GM13976 (cell line): ENCODE results near the gene KLF7.

ENCODE experiments used
- DNase-seq: peaks from one replicate; pipeline ENCODE4 v3.0.0; 2012; ENCODE audit warnings: low spot score
- in situ Hi-C: fragments of 300-500 bp; cut with MboI; formaldehyde crosslinking; loops from one replicate; pipeline ENCODE4 v1.12.0; 2022; ENCODE audit warnings: low sequenced_read_pairs, mixed read lengths, inconsistent platforms; ENCODE audit not compliant: unreplicated experiment
- TF ChIP-seq, protein P1 (sequence below): IDR thresholded peaks from 2 replicates; pipeline ENCODE4 v1.5.1; 2012; ENCODE audit warnings: borderline replicate concordance, mild to moderate bottlenecking; ENCODE audit not compliant: insufficient read depth; ENCODE audit errors: extremely low read depth, missing control alignments, control extremely low read depth

KLF7 gene

DNA sequence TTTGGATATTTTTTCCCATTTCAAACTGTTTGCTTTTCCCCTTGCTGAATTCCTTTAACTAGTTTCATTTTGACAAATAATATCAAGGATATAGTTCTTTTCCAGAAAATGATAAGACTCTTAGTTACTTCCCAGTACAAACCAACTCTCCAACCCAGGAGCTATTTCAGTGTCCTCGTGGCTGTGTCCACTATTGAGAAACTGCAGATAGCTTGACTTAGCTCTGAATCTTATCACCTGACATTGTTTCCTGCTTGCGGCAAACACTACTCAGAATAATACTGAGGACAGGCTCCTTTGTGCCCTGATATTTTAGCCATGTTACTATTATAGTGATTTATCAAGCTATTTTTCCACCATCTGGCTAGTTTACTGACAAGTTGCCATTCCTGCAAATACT is 74.6 kb downstream of the KLF7 start:
- in situ Hi-C loops: no loop called here
- TF ChIP-seq, protein P1, sequence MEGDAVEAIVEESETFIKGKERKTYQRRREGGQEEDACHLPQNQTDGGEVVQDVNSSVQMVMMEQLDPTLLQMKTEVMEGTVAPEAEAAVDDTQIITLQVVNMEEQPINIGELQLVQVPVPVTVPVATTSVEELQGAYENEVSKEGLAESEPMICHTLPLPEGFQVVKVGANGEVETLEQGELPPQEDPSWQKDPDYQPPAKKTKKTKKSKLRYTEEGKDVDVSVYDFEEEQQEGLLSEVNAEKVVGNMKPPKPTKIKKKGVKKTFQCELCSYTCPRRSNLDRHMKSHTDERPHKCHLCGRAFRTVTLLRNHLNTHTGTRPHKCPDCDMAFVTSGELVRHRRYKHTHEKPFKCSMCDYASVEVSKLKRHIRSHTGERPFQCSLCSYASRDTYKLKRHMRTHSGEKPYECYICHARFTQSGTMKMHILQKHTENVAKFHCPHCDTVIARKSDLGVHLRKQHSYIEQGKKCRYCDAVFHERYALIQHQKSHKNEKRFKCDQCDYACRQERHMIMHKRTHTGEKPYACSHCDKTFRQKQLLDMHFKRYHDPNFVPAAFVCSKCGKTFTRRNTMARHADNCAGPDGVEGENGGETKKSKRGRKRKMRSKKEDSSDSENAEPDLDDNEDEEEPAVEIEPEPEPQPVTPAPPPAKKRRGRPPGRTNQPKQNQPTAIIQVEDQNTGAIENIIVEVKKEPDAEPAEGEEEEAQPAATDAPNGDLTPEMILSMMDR: no peak
- no peak for DNase-seq

DNA sequence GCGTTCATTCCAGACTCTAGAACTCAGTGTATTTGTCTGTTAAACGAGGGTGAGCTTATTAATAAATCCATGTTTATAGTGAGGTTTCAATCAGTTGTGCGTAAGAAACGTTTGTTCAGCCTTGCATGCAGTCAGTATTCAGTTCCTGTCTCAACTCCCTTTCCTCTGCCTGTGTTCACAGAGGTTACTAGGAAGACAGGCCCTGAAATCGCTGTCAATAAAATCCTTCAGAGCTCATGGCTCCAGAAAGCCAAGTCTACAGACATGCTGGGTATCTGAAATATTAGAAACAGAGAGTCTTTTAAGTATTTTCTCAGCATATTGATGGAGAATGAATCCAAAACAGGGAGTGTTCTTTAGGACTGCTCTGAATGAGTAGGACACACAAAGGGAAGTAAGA is 75.4 kb downstream of the KLF7 start:
- TF ChIP-seq, protein P1: no peak
- in situ Hi-C loops: no loop called here
- DNase-seq: no peak

DNA sequence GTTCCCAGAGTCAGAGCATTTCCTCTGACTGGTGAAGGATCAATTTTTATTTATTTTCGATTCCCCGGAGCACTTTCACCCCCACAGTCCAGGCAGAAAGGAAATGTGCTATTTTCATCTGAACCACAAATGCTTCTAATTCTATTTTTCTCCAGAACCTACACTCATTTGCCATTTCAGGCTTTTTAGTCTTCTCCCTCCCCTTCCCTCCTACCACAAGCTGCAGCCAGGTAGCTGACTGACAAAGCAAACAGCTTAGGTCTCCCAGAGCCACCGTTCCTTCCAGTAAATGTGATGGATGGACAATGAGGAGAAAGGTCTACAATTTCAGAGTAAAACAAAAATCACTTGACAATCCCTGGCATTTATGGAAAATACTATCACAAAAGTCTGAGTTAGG is 76.9 kb downstream of the KLF7 start:
- in situ Hi-C loops: no loop called here
- DNase-seq: no peak
- TF ChIP-seq, protein P1: no peak

DNA sequence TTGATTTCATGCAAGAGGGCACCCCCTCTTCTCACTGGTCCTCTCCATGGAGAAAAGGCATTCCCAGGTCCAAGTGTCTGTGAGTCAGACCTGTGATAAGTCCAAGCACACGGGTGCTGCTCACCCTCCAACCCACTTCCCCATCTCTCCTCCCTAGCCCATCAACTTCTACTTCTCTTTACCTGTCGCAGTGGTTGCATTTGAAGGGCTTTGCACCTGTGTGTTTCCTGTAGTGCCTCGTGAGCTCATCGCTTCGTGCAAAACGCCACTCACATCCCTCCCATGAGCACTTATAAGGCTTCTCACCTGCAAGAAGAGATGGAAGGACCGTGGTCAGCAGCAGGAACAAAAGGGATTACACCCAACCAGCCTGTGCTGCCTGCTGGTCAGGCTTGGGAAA is 77.5 kb downstream of the KLF7 start:
- no peak for DNase-seq
- TF ChIP-seq, protein P1: no peak
- in situ Hi-C loops: no loop called here

DNA sequence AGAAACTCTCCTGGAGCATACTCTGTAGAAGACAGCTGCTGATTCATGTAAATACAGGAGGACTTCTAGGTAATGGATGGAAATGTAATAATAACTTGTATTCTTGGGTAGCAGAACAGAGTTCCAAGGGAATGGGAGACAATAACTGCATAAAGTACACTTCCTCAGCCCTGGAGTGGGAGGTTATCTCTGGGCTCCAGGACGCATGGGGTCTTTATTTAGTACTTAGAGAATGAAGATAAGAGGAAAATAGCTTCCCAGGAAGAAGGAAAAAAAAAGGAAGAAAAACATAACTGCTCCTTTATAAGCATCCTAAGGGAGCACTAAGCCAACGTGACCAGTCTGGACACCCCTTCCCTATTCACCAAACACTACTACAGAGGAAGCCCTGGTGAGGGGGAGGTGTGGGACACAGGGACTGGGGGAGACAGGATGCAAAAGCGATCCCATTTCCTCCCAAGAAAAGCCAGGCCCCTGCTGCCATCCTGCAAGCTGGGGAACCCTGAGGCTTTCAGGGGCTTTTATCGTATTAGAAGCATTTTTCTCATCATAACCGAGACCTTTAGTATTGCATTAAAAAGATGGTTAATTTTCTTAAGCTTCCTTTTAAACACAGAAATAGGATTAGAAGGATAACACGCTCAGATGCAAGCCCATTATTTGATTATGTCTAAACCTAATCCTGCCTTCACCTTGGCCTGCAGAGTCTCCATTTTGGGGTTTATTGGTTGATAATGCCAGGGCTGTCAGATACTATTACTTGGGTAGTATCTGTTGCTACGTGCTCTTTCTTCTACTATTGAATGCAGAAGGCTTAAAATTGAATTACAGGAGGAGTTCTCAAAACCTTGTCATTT is 78.5 kb downstream of the KLF7 start:
- TF ChIP-seq, protein P1: no peak
- in situ Hi-C loops: no loop called here
- DNase-seq: no peak

DNA sequence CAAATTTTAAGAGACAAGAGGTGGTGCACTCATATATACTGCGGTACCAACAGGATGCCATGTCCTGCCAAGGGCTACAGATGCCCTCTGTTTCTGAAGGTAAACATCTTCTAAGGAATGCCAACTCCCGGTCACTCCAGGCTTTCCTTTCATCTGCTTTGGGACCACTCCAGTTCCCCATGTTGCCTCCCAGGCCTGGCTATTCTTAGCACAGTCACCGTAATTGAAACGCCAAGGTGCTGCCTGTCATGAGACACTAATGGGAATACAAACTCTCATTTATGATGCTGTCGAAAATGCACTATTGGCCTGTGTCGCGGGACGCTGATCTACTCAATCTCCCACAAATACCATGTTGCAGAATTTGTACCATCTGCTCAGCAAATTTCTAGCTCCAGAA is 79.6 kb downstream of the KLF7 start:
- DNase-seq: no peak
- TF ChIP-seq, protein P1: no peak
- in situ Hi-C loops: no loop called here
